ENCODE data around the gene UPK3BL1.
"Not testable (repeated sequence)": the region's sequence is repeated elsewhere in the genome, so short reads cannot be mapped to it uniquely, and the experiment has no call there.

The UPK3BL1 gene

DNA sequence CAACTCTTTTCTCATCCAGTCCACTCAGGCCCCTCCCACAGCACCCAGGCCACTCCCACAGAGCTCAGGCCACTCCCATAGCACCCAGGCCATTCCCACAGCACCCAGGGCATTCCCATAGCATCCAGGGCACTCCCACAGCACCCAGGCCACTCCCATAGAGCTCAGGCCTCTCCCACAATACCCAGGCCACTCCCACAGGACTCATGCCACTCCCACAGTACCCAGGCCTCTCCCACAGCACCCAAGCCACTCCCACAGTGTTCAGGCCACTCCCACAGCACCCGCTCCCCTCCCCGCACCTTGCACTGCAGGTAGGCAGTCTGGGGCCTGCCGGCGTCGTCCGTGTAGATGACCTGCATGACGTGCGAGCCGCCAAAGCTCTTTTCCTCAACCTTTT lies 52.7 kb downstream of the UPK3BL1 start:
- DNase-seq (ENCODE audit: low read depth in 1 of 2, low spot score in 1 of 2): not testable (repeated sequence)
